HUES64 (cell line): Measurements from ENCODE around the gene MARK4.
A peak's percentile ranks its signal among the peaks of the same experiment; 100 is the strongest.

Experiments
- H3K27ac ChIP-seq: 2 replicates; pipeline ENCODE4 v1.7.0; 2013; ENCODE audit warnings: low read depth, low read length, inconsistent platforms
- H3K27me3 ChIP-seq: 2 replicates; pipeline ENCODE4 v1.6.1; 2013; ENCODE audit warnings: mild to moderate bottlenecking, low read length; ENCODE audit not compliant: insufficient read depth
- H3K36me3 ChIP-seq: 2 replicates; pipeline ENCODE4 v1.6.1; 2013; ENCODE audit warnings: mild to moderate bottlenecking, low read length; ENCODE audit not compliant: insufficient read depth
- H3K4me1 ChIP-seq: 2 replicates; pipeline ENCODE4 v1.6.1; 2013; ENCODE audit warnings: mild to moderate bottlenecking, low read length, moderate library complexity; ENCODE audit not compliant: insufficient read depth
- H3K4me3 ChIP-seq: 2 replicates; pipeline ENCODE4 v1.5.1; 2013; ENCODE audit warnings: mild to moderate bottlenecking, low read length, moderate library complexity
- H3K9ac ChIP-seq: 2 replicates; pipeline ENCODE4 v1.6.1; 2013; ENCODE audit warnings: mild to moderate bottlenecking, low read depth, low read length
- H3K9me3 ChIP-seq: 2 replicates; pipeline ENCODE4 v1.6.1; 2013; ENCODE audit warnings: low read depth, low read length; ENCODE audit not compliant: insufficient read depth
- WGBS: fragments of 150-250, 120-280 bp; methylation state at CpG from one replicate; pipeline ENCODE4 v1.1.7; 2013; ENCODE audit warnings: missing lambda C conversion rate; 5-methylcytosine and 5-hydroxymethylcytosine counted together

MARK4 gene

GRCh38 chr19:45244133-45244794, 6.8 kb upstream of the MARK4 start:
- no peaks in the 10 kb centered on the region for H3K27me3 ChIP-seq
- WGBS: 60% methylated on average over 15 of the region's 15 CpGs
- no peaks in the 10 kb centered on the region for H3K36me3 ChIP-seq
- no peaks in the 10 kb centered on the region for H3K9me3 ChIP-seq
- no peak overlapping the region for H3K27ac ChIP-seq
- H3K4me1 ChIP-seq: 0 out of 2 replicates have a peak, but pooled peaks cover 3% of the 10 kb centered on the region
- no peak overlapping the region for H3K9ac ChIP-seq
- no peak overlapping the region for H3K4me3 ChIP-seq

GRCh38 chr19:45245334-45245787, 5.7 kb upstream of the MARK4 start, which contains the start of gene EXOC3L2:
TSS of gene EXOC3L2 (minus strand) at chr19:45245407. CDS start at chr19:45239045, 6,362 bp downstream.
- Histone ChIP-seq H3K36me3 (no peaks in the 10 kb centered on the region), H3K9ac (no peak within 1 kb of the TSS), H3K4me1 (peaks cover 5% of the 10 kb centered on the region; the same call in 1 of the 2 replicates), H3K27ac (no peak within 1 kb of the TSS), H3K9me3 (no peaks in the 10 kb centered on the region), H3K4me3 (no peak within 1 kb of the TSS), H3K27me3 (peaks cover 6% of the 10 kb centered on the region)
- 61% methylated on average over 15 of the region's 17 CpGs for WGBS

GRCh38 chr19:45245826-45246225, 5.2 kb upstream of the MARK4 start:
- Histone ChIP-seq H3K36me3 (no peaks in the 10 kb centered on the region), H3K9me3 (no peaks in the 10 kb centered on the region), H3K9ac (no peak overlapping the region), H3K27ac (no peak overlapping the region), H3K4me3 (no peak overlapping the region), H3K4me1 (peaks cover 6% of the 10 kb centered on the region; the same call in 1 of the 2 replicates), H3K27me3 (peaks cover 6% of the 10 kb centered on the region)
- WGBS: 89% methylated on average over 4 of the region's 4 CpGs

GRCh38 chr19:45247136-45247535, 3.9 kb upstream of the MARK4 start:
- WGBS: 95% methylated on average over 8 of the region's 8 CpGs

GRCh38 chr19:45249261-45250033, 1.6 kb upstream of the MARK4 start:
- Histone ChIP-seq H3K36me3 (no peaks in the 10 kb centered on the region), H3K9ac (no peak overlapping the region), H3K9me3 (no peaks in the 10 kb centered on the region), H3K27me3 (peaks cover 6% of the 10 kb centered on the region), H3K4me1 (peaks cover 6% of the 10 kb centered on the region; the same call in 1 of the 2 replicates), H3K27ac (no peak overlapping the region), H3K4me3 (no peak overlapping the region)
- 67% methylated on average over 9 of the region's 11 CpGs for WGBS

More at GRCh38 chr19:45247136-45247535, 3.9 kb upstream of the MARK4 start:
- Histone ChIP-seq H3K36me3 (no peaks in the 10 kb centered on the region), H3K4me3 (no peak overlapping the region), H3K4me1 (peaks cover 6% of the 10 kb centered on the region; the same call in 1 of the 2 replicates), H3K27ac (no peak overlapping the region), H3K9ac (no peak overlapping the region), H3K27me3 (peaks cover 6% of the 10 kb centered on the region), H3K9me3 (no peaks in the 10 kb centered on the region)

- Histone ChIP-seq H3K9me3 (no peaks in the 10 kb centered on the region), H3K36me3 (no peaks in the 10 kb centered on the region), H3K9ac (0 out of 2 replicates have a peak overlapping the region, but pooled peaks have one; percentile 29), H3K27ac (no peak overlapping the region), H3K4me1 (peaks cover 4% of the 10 kb centered on the region; the same call in 1 of the 2 replicates), H3K4me3 (peak overlapping the region; percentile 77), H3K27me3 (peaks cover 6% of the 10 kb centered on the region)
- WGBS: 44% methylated on average over 11 of the region's 14 CpGs
Measured at GRCh38 chr19:45250216-45250831, 747 bp upstream of the MARK4 start.

- Histone ChIP-seq H3K4me1 (peaks cover 3% of the 10 kb centered on the region; the same call in 1 of the 2 replicates), H3K9me3 (no peaks in the 10 kb centered on the region), H3K36me3 (no peaks in the 10 kb centered on the region), H3K9ac (peak overlapping the region; percentile 47), H3K4me3 (peak overlapping the region; percentile 85), H3K27me3 (peaks cover 6% of the 10 kb centered on the region), H3K27ac (no peak overlapping the region)
- 5% methylated on average over 49 of the region's 57 CpGs for whole genome bisulfite sequencing
Measured at GRCh38 chr19:45251452-45252354, 632 bp downstream of the MARK4 start.

- Histone ChIP-seq H3K27ac (no peak overlapping the region), H3K36me3 (no peaks in the 10 kb centered on the region), H3K4me3 (no peak overlapping the region), H3K4me1 (peaks cover 3% of the 10 kb centered on the region; the same call in 1 of the 2 replicates), H3K9ac (no peak overlapping the region), H3K27me3 (peaks cover 6% of the 10 kb centered on the region), H3K9me3 (no peaks in the 10 kb centered on the region)
- 90% methylated on average over 12 of the region's 12 CpGs for WGBS
Measured at GRCh38 chr19:45253396-45254027, 2.4 kb downstream of the MARK4 start.

- Histone ChIP-seq H3K9ac (no peak overlapping the region), H3K4me3 (no peak overlapping the region), H3K27ac (no peak overlapping the region), H3K4me1 (peaks cover 3% of the 10 kb centered on the region; the same call in 1 of the 2 replicates), H3K9me3 (no peaks in the 10 kb centered on the region), H3K27me3 (peaks cover 6% of the 10 kb centered on the region), H3K36me3 (no peaks in the 10 kb centered on the region)
- WGBS: 86% methylated on average over 11 of the region's 11 CpGs
Measured at GRCh38 chr19:45254044-45254531, 3.0 kb downstream of the MARK4 start.
